NB4 (cell line): ENCODE results near the gene AQR.

Experiments
- DNase-seq: peaks from one replicate; pipeline ENCODE4 v3.0.0; 2010; ENCODE audit warnings: low read depth
- H3K4me3 ChIP-seq: one replicate; pipeline ENCODE4 v1.5.1; 2011; ENCODE audit warnings: mild to moderate bottlenecking, low read depth, low read length, moderate library complexity
- MAX ChIP-seq: IDR thresholded peaks from 2 replicates; pipeline ENCODE4 v1.6.1; 2011; ENCODE audit warnings: low read depth, low read length
- MYC ChIP-seq: IDR thresholded peaks from 2 replicates; pipeline ENCODE4 v1.6.1; 2011; ENCODE audit warnings: low read depth, low read length
- POLR2A ChIP-seq: IDR thresholded peaks from 2 replicates; pipeline ENCODE4 v1.6.1; 2011; ENCODE audit warnings: mild to moderate bottlenecking; ENCODE audit not compliant: insufficient read length; ENCODE audit errors: extremely low read depth
- TF ChIP-seq, protein P1 (sequence below): IDR thresholded peaks from one replicate; pipeline ENCODE4 v1.5.1; 2012; ENCODE audit warnings: low read depth, low read length

AQR gene

DNA sequence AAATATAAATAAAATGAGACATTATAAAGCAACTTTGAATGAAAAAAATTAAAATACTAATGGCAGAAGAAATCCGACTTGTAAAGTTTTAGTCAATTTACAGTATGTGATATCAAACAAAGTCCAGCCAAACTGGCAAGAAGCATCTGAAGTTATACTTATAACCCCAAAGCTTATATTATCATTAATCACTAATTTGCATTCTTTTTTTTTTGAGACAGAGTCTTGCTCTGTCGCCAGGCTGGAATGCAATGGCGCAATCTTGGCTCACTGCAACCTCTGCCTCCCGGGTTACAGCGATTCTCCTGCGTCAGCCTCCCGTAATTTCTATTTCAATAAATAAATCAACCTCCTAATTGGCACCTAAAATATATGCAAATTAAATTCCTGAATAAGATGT lies 80.1 kb downstream of the AQR start:
- no peak overlapping the region for H3K4me3 ChIP-seq
- no peak for DNase-seq
- no peak for TF ChIP-seq MAX
- no peak for TF ChIP-seq POLR2A
- TF ChIP-seq MYC = no peak
- TF ChIP-seq, protein P1, sequence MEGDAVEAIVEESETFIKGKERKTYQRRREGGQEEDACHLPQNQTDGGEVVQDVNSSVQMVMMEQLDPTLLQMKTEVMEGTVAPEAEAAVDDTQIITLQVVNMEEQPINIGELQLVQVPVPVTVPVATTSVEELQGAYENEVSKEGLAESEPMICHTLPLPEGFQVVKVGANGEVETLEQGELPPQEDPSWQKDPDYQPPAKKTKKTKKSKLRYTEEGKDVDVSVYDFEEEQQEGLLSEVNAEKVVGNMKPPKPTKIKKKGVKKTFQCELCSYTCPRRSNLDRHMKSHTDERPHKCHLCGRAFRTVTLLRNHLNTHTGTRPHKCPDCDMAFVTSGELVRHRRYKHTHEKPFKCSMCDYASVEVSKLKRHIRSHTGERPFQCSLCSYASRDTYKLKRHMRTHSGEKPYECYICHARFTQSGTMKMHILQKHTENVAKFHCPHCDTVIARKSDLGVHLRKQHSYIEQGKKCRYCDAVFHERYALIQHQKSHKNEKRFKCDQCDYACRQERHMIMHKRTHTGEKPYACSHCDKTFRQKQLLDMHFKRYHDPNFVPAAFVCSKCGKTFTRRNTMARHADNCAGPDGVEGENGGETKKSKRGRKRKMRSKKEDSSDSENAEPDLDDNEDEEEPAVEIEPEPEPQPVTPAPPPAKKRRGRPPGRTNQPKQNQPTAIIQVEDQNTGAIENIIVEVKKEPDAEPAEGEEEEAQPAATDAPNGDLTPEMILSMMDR = no peak

GRCh38 chr15:34886134-34886533 lies 83.4 kb downstream of the AQR start:
- TF ChIP-seq, protein P1 = no peak
- no peak for TF ChIP-seq MAX
- TF ChIP-seq MYC = no peak
- no peak for TF ChIP-seq POLR2A
- H3K4me3 ChIP-seq = no peak overlapping the region
- no peak for DNase-seq

DNA sequence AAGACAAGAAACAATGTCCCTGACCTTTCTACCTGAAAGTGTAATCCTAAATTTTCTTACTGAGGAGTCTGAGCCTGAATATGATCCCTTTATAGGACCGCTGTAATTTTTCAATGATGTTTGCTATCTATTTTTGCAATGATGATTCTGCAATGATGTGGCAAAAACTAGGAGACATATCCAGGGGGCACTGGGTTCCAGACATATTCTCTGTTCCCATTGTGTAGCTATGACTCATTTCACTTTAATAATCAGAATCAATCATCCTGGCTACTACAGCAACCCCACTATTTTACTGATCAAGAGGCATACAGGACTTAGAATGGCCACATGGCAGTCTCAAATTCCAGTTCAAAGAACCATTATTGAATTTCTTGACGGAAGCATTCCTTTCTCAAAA lies 85.9 kb downstream of the AQR start:
- H3K4me3 ChIP-seq = no peak overlapping the region
- TF ChIP-seq MAX (no peak), POLR2A (no peak), MYC (no peak)
- TF ChIP-seq, protein P1 = no peak
- DNase-seq = no peak

- H3K4me3 ChIP-seq = no peak overlapping the region
- TF ChIP-seq, protein P1 = no peak
- TF ChIP-seq MAX = no peak
- no peak for DNase-seq
Measured at GRCh38 chr15:34883042-34883441, 86.5 kb downstream of the AQR start.

GRCh38 chr15:34879107-34879506 lies 90.4 kb downstream of the AQR start:
- DNase-seq = no peak
- no peak overlapping the region for H3K4me3 ChIP-seq
- TF ChIP-seq POLR2A = no peak

GRCh38 chr15:34876640-34877039 lies 92.9 kb downstream of the AQR start:
- H3K4me3 ChIP-seq = no peak overlapping the region
- DNase-seq = no peak
- TF ChIP-seq, protein P1 = no peak
- TF ChIP-seq MYC (no peak), MAX (no peak), POLR2A (no peak)

DNA sequence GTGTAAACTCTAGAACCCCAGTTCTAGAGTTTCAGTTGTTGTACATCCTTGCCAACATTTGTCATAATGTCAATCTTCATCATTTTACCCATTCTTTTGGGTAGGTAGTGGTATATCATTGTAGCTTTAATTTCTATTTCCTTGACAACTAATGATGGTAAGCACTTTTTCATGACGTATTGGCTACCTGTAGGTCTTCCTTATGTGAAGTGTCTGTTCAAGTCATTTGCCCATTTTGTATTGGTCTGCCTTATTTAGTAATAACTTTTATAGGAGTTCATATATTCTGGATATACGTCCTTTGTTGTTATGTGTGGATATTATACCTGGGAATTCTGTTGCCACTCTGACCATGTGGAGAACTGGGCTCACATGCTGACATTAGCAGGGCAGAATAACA lies 100.4 kb downstream of the AQR start:
- no peak for TF ChIP-seq POLR2A
- TF ChIP-seq MYC = no peak
- no peak for TF ChIP-seq MAX
- DNase-seq = no peak
- no peak overlapping the region for H3K4me3 ChIP-seq
